Measurements from ENCODE around the gene CYGB.

Gene CYGB

GRCh38 chr17:76548378-76549214 lies 11.1 kb upstream of the CYGB start:
- H3K27me3 Mint-ChIP-seq = peaks cover 11% of the 10 kb centered on the region
- no peak overlapping the region for H3K4me3 Mint-ChIP-seq
- H3K27ac Mint-ChIP-seq = no peak overlapping the region
- H3K9me3 Mint-ChIP-seq = no peaks in the 10 kb centered on the region
- peaks cover 5% of the 10 kb centered on the region for H3K4me1 Mint-ChIP-seq (ENCODE audit: low read depth)
- DNase-seq = no peak
- H3K36me3 Mint-ChIP-seq (ENCODE audit: low read depth) = no peaks in the 10 kb centered on the region

GRCh38 chr17:76547642-76548202 lies 10.2 kb upstream of the CYGB start:
- Mint-ChIP-seq H3K4me3 (no peak overlapping the region), H3K9me3 (no peaks in the 10 kb centered on the region), H3K36me3 (ENCODE audit: low read depth) (no peaks in the 10 kb centered on the region), H3K27me3 (peaks cover 16% of the 10 kb centered on the region), H3K4me1 (ENCODE audit: low read depth) (peaks cover 5% of the 10 kb centered on the region), H3K27ac (no peak overlapping the region)
- no peak for DNase-seq

- Mint-ChIP-seq H3K4me1 (ENCODE audit: low read depth) (peaks cover 5% of the 10 kb centered on the region), H3K27me3 (peaks cover 20% of the 10 kb centered on the region), H3K4me3 (no peak overlapping the region), H3K9me3 (no peaks in the 10 kb centered on the region), H3K36me3 (ENCODE audit: low read depth) (no peaks in the 10 kb centered on the region), H3K27ac (no peak overlapping the region)
- peak; percentile 60 for DNase-seq
Measured at GRCh38 chr17:76547183-76547641, 9.7 kb upstream of the CYGB start.

- Mint-ChIP-seq H3K27ac (no peak overlapping the region), H3K4me3 (no peak overlapping the region), H3K9me3 (no peaks in the 10 kb centered on the region), H3K36me3 (ENCODE audit: low read depth) (no peaks in the 10 kb centered on the region), H3K4me1 (ENCODE audit: low read depth) (peaks cover 5% of the 10 kb centered on the region), H3K27me3 (peaks cover 25% of the 10 kb centered on the region)
- no peak for DNase-seq
Measured at GRCh38 chr17:76546556-76547182, 9.2 kb upstream of the CYGB start.

GRCh38 chr17:76545918-76546555 lies 8.5 kb upstream of the CYGB start:
- DNase-seq = no peak
- H3K36me3 Mint-ChIP-seq (ENCODE audit: low read depth) = no peaks in the 10 kb centered on the region
- no peak overlapping the region for H3K27ac Mint-ChIP-seq
- peaks cover 4% of the 10 kb centered on the region for H3K4me1 Mint-ChIP-seq (ENCODE audit: low read depth)
- peaks cover 28% of the 10 kb centered on the region for H3K27me3 Mint-ChIP-seq
- H3K9me3 Mint-ChIP-seq = no peaks in the 10 kb centered on the region
- no peak overlapping the region for H3K4me3 Mint-ChIP-seq

GRCh38 chr17:76544546-76545365 lies 7.2 kb upstream of the CYGB start:
- Mint-ChIP-seq H3K9me3 (no peaks in the 10 kb centered on the region), H3K4me1 (ENCODE audit: low read depth) (peaks cover 2% of the 10 kb centered on the region), H3K4me3 (no peak overlapping the region), H3K27ac (no peak overlapping the region), H3K36me3 (ENCODE audit: low read depth) (no peaks in the 10 kb centered on the region), H3K27me3 (peaks cover 39% of the 10 kb centered on the region)
- no peak for DNase-seq

- Mint-ChIP-seq H3K4me3 (no peak overlapping the region), H3K27me3 (peaks cover 47% of the 10 kb centered on the region), H3K36me3 (ENCODE audit: low read depth) (no peaks in the 10 kb centered on the region), H3K9me3 (no peaks in the 10 kb centered on the region), H3K4me1 (ENCODE audit: low read depth) (peaks cover 2% of the 10 kb centered on the region), H3K27ac (no peak overlapping the region)
- DNase-seq = no peak
Measured at GRCh38 chr17:76543826-76544545, 6.5 kb upstream of the CYGB start.

- no peaks in the 10 kb centered on the region for H3K9me3 Mint-ChIP-seq
- no peak overlapping the region for H3K27ac Mint-ChIP-seq
- no peak for DNase-seq
- H3K36me3 Mint-ChIP-seq (ENCODE audit: low read depth) = no peaks in the 10 kb centered on the region
- H3K27me3 Mint-ChIP-seq = peaks cover 52% of the 10 kb centered on the region
- peaks cover 3% of the 10 kb centered on the region for H3K4me1 Mint-ChIP-seq (ENCODE audit: low read depth)
- no peak overlapping the region for H3K4me3 Mint-ChIP-seq
Measured at GRCh38 chr17:76543482-76543825, 5.9 kb upstream of the CYGB start.

- Mint-ChIP-seq H3K9me3 (no peaks in the 10 kb centered on the region), H3K27me3 (peaks cover 55% of the 10 kb centered on the region), H3K4me3 (no peak overlapping the region), H3K4me1 (ENCODE audit: low read depth) (peaks cover 3% of the 10 kb centered on the region), H3K27ac (no peak overlapping the region), H3K36me3 (ENCODE audit: low read depth) (no peaks in the 10 kb centered on the region)
- no peak for DNase-seq
Measured at GRCh38 chr17:76542984-76543383, 5.5 kb upstream of the CYGB start.

GRCh38 chr17:76542566-76542971 lies 5.1 kb upstream of the CYGB start:
- Mint-ChIP-seq H3K4me1 (ENCODE audit: low read depth) (peaks cover 3% of the 10 kb centered on the region), H3K27ac (no peak overlapping the region), H3K4me3 (no peak overlapping the region), H3K27me3 (peaks cover 55% of the 10 kb centered on the region), H3K9me3 (no peaks in the 10 kb centered on the region), H3K36me3 (ENCODE audit: low read depth) (no peaks in the 10 kb centered on the region)
- DNase-seq = no peak

GRCh38 chr17:76541739-76542454 lies 4.4 kb upstream of the CYGB start:
- H3K27ac Mint-ChIP-seq = no peak overlapping the region
- H3K27me3 Mint-ChIP-seq = peaks cover 56% of the 10 kb centered on the region
- peaks cover 3% of the 10 kb centered on the region for H3K4me1 Mint-ChIP-seq (ENCODE audit: low read depth)

GRCh38 chr17:76540381-76541300 lies 3.1 kb upstream of the CYGB start:
- H3K36me3 Mint-ChIP-seq (ENCODE audit: low read depth) = no peaks in the 10 kb centered on the region
- H3K4me3 Mint-ChIP-seq = no peak overlapping the region
- DNase-seq = no peak
- H3K27me3 Mint-ChIP-seq = peaks cover 68% of the 10 kb centered on the region
- no peak overlapping the region for H3K27ac Mint-ChIP-seq
- H3K4me1 Mint-ChIP-seq (ENCODE audit: low read depth) = peaks cover 3% of the 10 kb centered on the region
- no peaks in the 10 kb centered on the region for H3K9me3 Mint-ChIP-seq

More at GRCh38 chr17:76541739-76542454, 4.4 kb upstream of the CYGB start:
- H3K4me3 Mint-ChIP-seq = no peak overlapping the region
- DNase-seq = no peak
- H3K9me3 Mint-ChIP-seq = no peaks in the 10 kb centered on the region
- H3K36me3 Mint-ChIP-seq (ENCODE audit: low read depth) = no peaks in the 10 kb centered on the region

Measured in activated T-cell treated with anti-CD3 and anti-CD28 coated beads, Interleukin-2, amount 50 U/mL, for 24 hours (primary cell).